ENCODE measurements around the gene KCNE5.
"Not testable (repeated sequence)": the region's sequence is repeated elsewhere in the genome, so short reads cannot be mapped to it uniquely, and the experiment has no call there.

KCNE5 gene

DNA sequence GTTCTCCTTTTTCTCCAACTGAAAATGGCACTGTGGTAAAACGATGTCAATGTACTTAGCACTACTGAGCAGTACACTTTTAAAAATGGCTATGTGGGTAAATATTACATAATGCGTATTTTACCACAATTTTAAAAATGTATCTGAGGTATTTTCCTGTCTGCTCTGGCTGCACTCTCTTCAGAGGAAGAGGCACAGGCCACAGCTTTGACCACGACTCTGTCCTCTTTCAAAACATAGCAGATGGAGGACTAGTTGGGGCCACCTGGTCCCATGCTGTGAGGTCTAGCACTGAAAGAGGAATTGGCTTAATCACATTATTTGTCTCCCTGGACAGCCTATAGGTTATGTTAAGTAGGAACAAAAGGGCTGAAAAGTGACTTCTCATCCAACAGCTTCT lies 5.2 kb downstream of the KCNE5 start:
- in situ Hi-C loops (cut with HindIII; ENCODE audit: low sequenced_read_pairs), result no loop called here

DNA sequence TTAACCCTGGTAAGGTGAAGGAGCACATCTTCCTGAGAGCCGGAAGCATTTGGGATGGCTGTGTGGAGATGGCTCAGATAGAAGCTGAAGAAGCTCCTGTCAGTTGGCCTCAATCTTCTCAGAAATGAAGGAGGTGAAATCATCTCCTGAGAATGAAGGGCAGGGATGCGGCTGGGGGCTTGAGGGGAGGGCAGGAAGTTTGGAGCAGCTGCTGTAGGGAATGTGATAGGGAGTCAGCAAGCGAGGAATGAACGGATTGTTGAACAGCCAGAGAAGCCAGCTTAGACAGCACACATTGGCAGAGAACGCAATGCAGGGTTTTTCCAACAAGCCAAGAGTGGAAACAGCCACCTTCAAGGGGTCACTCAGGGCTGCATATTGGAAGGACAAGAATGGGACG lies 10.0 kb downstream of the KCNE5 start:
- in situ Hi-C loops (cut with HindIII; ENCODE audit: low sequenced_read_pairs), result no loop called here

DNA sequence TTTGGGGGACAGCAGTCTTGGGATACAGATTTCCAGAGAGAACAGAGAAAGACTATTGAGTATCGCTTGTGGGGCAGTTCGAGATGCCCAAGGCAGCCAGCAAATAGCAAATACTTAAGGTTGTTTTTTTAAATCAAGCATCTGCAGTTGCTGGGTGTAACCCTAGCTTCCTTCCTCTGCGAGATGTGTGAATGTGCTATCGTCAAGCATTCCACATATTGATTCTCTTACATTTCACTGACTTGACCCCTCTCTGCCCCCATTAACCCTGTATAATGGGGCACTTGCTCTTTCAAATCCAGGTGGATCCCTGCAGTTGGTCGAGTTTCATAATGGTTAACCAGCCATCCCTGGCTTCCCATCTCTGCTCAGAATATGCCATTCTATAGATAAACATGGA lies 23.5 kb downstream of the KCNE5 start:
- in situ Hi-C loops (cut with HindIII; ENCODE audit: low sequenced_read_pairs), result no loop called here

DNA sequence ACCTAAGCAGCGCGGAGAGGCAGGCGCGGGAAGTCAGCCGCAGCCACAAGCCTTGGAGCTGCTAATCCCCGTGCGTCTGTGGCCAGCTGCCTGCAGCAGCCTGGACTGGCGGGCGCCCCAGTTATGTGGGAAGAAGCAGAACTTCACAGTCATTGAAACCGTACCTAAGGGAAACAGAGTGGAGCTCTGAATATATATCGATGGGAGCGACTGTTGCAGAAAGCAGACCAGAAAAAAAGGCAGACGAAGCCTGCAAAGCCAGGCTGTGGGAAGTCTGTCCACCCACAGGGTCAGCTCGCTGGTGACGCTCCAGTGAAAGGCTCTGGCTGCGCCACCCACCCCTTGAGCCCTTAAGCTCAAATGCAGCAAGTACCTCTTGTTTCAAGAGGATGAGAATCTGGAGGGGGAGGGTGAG lies 24.7 kb downstream of the KCNE5 start:
- in situ Hi-C loops (cut with HindIII; ENCODE audit: low sequenced_read_pairs), result no loop called here

DNA sequence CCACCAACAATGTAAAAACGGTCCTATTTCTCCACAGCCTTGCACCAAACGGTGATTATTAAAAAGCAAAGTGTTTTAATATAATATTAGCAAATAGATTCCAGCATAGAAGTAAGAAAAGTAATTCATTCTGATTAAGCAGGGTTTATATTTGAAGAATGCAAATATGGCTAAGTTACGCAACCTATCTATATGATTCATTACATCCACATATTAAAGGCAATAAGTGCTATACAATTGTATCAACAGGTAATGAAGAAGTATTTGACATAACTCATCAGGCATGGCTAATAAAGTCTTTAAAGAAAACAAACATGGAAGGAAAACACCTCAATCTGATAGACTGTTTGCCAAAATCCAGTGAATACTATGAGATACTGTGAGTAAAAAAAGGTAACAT lies 29.0 kb downstream of the KCNE5 start:
- in situ Hi-C loops (cut with HindIII; ENCODE audit: low sequenced_read_pairs), result no loop called here

DNA sequence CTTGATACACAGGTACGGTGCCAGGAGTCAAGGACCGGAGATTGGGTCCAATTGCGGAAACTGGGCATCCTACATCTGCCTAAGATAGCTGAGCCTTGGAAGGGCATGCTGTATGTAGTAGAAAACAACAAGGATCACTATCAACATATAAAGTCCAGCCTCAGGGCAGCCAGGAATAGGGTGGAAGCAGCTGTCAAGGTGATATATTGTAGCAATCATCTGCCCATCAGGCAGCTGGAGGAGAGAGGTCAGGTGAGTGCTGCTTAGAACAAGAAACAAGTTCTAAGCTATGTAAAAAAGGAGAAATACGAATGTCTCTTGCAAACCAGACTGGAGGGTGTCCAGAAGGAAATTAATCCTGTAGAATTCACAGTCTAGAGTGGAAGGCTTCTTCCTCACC lies 34.8 kb downstream of the KCNE5 start:
- in situ Hi-C loops (cut with HindIII; ENCODE audit: low sequenced_read_pairs), result no loop called here

DNA sequence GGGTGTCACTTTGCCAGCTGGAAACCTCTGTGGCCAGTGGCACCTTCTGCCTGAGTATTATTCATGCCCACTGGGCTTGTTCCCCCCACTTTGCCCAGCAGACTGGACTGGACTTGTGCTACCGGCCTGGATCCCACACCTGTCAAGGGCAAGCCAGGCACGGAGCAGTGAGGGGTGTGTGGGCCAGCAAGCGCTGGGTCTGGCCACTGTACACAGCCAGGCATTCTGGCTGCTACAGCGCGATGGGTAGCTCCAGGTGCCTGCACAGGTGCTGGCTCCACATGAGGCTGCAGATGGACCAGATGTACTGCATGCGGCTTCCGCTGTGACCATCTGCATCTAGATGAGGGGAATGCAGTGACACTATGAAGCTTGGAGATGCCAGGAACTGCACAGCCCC lies 39.5 kb downstream of the KCNE5 start:
- in situ Hi-C loops (cut with HindIII; ENCODE audit: low sequenced_read_pairs), result no loop called here

DNA sequence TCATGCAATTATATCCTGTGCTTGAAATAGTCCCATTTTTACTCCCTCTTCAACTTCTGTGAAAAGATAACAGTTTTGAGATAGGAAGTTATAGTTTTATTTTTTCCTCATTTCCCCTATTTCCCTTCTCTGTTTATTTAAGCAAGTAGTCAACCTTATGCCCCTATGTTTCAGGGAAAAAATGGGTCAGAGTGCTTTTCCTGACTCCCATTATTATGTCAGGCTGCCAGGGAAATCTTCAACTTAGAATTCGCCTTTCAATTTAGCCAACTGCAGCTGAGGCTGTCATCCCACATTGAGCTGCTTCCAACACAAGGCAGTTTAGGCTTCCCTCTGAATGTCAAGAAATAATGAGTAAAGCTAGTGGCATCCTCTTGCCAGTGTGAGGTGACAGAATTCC lies 46.1 kb downstream of the KCNE5 start:
- in situ Hi-C loops (cut with HindIII; ENCODE audit: low sequenced_read_pairs), result no loop called here

DNA sequence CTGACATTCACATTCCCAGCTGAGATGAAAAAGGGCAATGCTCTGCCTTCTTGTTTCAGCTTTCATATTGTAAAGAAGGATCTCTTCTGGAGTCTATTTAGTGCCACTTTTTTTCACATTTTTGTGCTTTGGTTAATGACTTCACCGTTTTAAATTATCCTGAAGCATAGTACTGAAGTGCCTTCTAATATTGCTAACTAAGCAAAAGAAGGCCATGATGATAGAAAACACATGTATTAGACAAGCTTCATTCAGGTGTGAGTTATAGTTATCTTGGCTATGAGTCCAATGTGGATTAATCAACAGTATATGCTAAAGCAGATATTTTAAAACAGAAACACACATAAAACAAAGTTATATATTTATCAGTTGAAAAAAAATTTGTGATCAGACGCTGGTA lies 47.9 kb downstream of the KCNE5 start:
- in situ Hi-C loops (cut with HindIII; ENCODE audit: low sequenced_read_pairs), result no loop called here

DNA sequence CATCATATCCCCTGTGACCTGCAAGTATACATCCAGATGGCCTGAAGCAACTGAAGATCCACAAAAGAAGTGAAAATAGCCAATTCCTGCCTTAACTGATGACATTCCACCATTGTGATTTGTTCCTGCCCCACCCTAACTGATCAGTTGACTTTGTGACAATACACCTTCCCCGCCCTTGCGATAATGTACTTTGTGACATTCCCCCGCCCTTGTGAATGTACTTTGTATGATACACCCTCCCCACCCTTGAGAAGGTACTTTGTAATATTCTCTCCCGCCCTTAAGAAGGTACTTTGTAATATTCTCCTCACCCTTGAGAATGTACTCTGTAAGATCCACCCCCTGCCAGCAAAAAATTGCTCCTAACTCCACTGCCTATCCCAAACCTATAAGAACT lies 48.9 kb downstream of the KCNE5 start:
- in situ Hi-C loops (cut with HindIII; ENCODE audit: low sequenced_read_pairs), result not testable (repeated sequence)
